ENCODE data around the gene NDUFAF3. TPM values are rescaled to one million over a fixed set of nuclear protein-coding genes. Genes with fewer than 3 reads are reported as not detected.

The NDUFAF3 gene
- total RNA-seq, 1 donor from 2014 or later, result 75.4 TPM

- Histone ChIP-seq H2AFZ (ENCODE audit: low read depth, low read length) (no peak overlapping the region), H3K9ac (ENCODE audit: low read length) (no peak overlapping the region), H3K27ac (ENCODE audit: low read depth, low read length) (no peak overlapping the region), H4K20me1 (ENCODE audit: insufficient read depth, low read length) (peaks cover 19% of the 10 kb centered on the region), H3K9me3 (ENCODE audit: insufficient read depth, low read depth, low read length) (no peaks in the 10 kb centered on the region), H3K27me3 (ENCODE audit: insufficient read depth, low read length) (no peaks in the 10 kb centered on the region), H3K36me3 (ENCODE audit: insufficient read depth, low read length) (peaks cover 40% of the 10 kb centered on the region), H3K4me2 (ENCODE audit: low read length) (no peak overlapping the region), H3K4me3 (ENCODE audit: insufficient read depth, low read depth, low read length) (no peak overlapping the region), H3K4me1 (ENCODE audit: insufficient read depth, low read length) (no peaks in the 10 kb centered on the region), H3K79me2 (ENCODE audit: insufficient read depth, low read length) (no peaks in the 10 kb centered on the region)
- H3K27ac Mint-ChIP-seq (ENCODE audit: unreplicated experiment), result no peak overlapping the region
- H3K27me3 Mint-ChIP-seq (ENCODE audit: low read depth, unreplicated experiment), result no peaks in the 10 kb centered on the region
- DNase-seq (ENCODE audit: low read depth), result no peak
- peaks cover 28% of the 10 kb centered on the region for H3K36me3 Mint-ChIP-seq (ENCODE audit: low read depth, unreplicated experiment)
- H3K4me3 Mint-ChIP-seq (ENCODE audit: unreplicated experiment), result no peak overlapping the region
- TF ChIP-seq CTCF (IDR thresholded peaks at IDR 0.05; ENCODE audit: insufficient read depth, low read depth, low read length), result no peak
- peaks cover 7% of the 10 kb centered on the region for H3K4me1 Mint-ChIP-seq (ENCODE audit: low read depth, unreplicated experiment)
- no peak for FAIRE-seq
- H3K9me3 Mint-ChIP-seq (ENCODE audit: unreplicated experiment), result no peaks in the 10 kb centered on the region
Measured at GRCh38 chr3:48982686-48983085, 39.2 kb upstream of the NDUFAF3 start.

GRCh38 chr3:48983096-48983495 is 38.8 kb upstream of the NDUFAF3 start:
- H3K4me1 Mint-ChIP-seq (ENCODE audit: low read depth, unreplicated experiment), result peaks cover 9% of the 10 kb centered on the region

GRCh38 chr3:48984663-48985062 is 37.3 kb upstream of the NDUFAF3 start:
- H3K4me1 ChIP-seq (ENCODE audit: insufficient read depth, low read length), result peaks cover 8% of the 10 kb centered on the region
- H3K27ac Mint-ChIP-seq (ENCODE audit: unreplicated experiment), result no peak overlapping the region
- H3K27me3 ChIP-seq (ENCODE audit: insufficient read depth, low read length), result no peaks in the 10 kb centered on the region
- H3K4me3 Mint-ChIP-seq (ENCODE audit: unreplicated experiment), result no peak overlapping the region
- no peak overlapping the region for H3K27ac ChIP-seq (ENCODE audit: low read depth, low read length)
- no peak overlapping the region for H2AFZ ChIP-seq (ENCODE audit: low read depth, low read length)
- no peak overlapping the region for H3K4me2 ChIP-seq (ENCODE audit: low read length)
- no peaks in the 10 kb centered on the region for H3K79me2 ChIP-seq (ENCODE audit: insufficient read depth, low read length)
- peaks cover 19% of the 10 kb centered on the region for H4K20me1 ChIP-seq (ENCODE audit: insufficient read depth, low read length)
- H3K27me3 Mint-ChIP-seq (ENCODE audit: low read depth, unreplicated experiment), result no peaks in the 10 kb centered on the region
- no peaks in the 10 kb centered on the region for H3K9me3 Mint-ChIP-seq (ENCODE audit: unreplicated experiment)
- FAIRE-seq (no peak), DNase-seq (ENCODE audit: low read depth) (no peak)
- H3K4me3 ChIP-seq (ENCODE audit: insufficient read depth, low read depth, low read length), result no peak overlapping the region
- TF ChIP-seq CTCF (IDR thresholded peaks at IDR 0.05; ENCODE audit: insufficient read depth, low read depth, low read length) (no peak), EZH2 (IDR thresholded peaks at IDR 0.05; ENCODE audit: insufficient read depth, low read length) (no peak)
- no peaks in the 10 kb centered on the region for H3K9me3 ChIP-seq (ENCODE audit: insufficient read depth, low read depth, low read length)
- H3K36me3 Mint-ChIP-seq (ENCODE audit: low read depth, unreplicated experiment), result peaks cover 23% of the 10 kb centered on the region
- H3K9ac ChIP-seq (ENCODE audit: low read length), result no peak overlapping the region
- H3K36me3 ChIP-seq (ENCODE audit: insufficient read depth, low read length), result peaks cover 28% of the 10 kb centered on the region
- peaks cover 17% of the 10 kb centered on the region for H3K4me1 Mint-ChIP-seq (ENCODE audit: low read depth, unreplicated experiment)

More at GRCh38 chr3:48983096-48983495, 38.8 kb upstream of the NDUFAF3 start:
- H3K27me3 ChIP-seq (ENCODE audit: insufficient read depth, low read length), result no peaks in the 10 kb centered on the region
- no peak overlapping the region for H3K9ac ChIP-seq (ENCODE audit: low read length)
- no peaks in the 10 kb centered on the region for H3K9me3 ChIP-seq (ENCODE audit: insufficient read depth, low read depth, low read length)
- no peaks in the 10 kb centered on the region for H3K9me3 Mint-ChIP-seq (ENCODE audit: unreplicated experiment)
- TF ChIP-seq EZH2 (IDR thresholded peaks at IDR 0.05; ENCODE audit: insufficient read depth, low read length) (no peak), CTCF (IDR thresholded peaks at IDR 0.05; ENCODE audit: insufficient read depth, low read depth, low read length) (no peak)
- H3K27me3 Mint-ChIP-seq (ENCODE audit: low read depth, unreplicated experiment), result no peaks in the 10 kb centered on the region
- H3K4me3 Mint-ChIP-seq (ENCODE audit: unreplicated experiment), result no peak overlapping the region
- FAIRE-seq, result no peak
- H3K4me2 ChIP-seq (ENCODE audit: low read length), result no peak overlapping the region
- peaks cover 28% of the 10 kb centered on the region for H3K36me3 Mint-ChIP-seq (ENCODE audit: low read depth, unreplicated experiment)
- H3K36me3 ChIP-seq (ENCODE audit: insufficient read depth, low read length), result peaks cover 36% of the 10 kb centered on the region
- H2AFZ ChIP-seq (ENCODE audit: low read depth, low read length), result no peak overlapping the region
- H3K79me2 ChIP-seq (ENCODE audit: insufficient read depth, low read length), result no peaks in the 10 kb centered on the region
- no peak overlapping the region for H3K27ac ChIP-seq (ENCODE audit: low read depth, low read length)
- H3K4me3 ChIP-seq (ENCODE audit: insufficient read depth, low read depth, low read length), result no peak overlapping the region
- no peak overlapping the region for H3K27ac Mint-ChIP-seq (ENCODE audit: unreplicated experiment)
- DNase-seq (ENCODE audit: low read depth), result no peak
- peaks cover 19% of the 10 kb centered on the region for H4K20me1 ChIP-seq (ENCODE audit: insufficient read depth, low read length)
- no peaks in the 10 kb centered on the region for H3K4me1 ChIP-seq (ENCODE audit: insufficient read depth, low read length)
